ENCODE data around the gene LMNTD1. TPM values are rescaled to one million over a fixed set of nuclear protein-coding genes. Genes with fewer than 3 reads are reported as not detected.

The LMNTD1 gene
- total RNA-seq, 4 donors from 2014 or later = not detected

GRCh38 chr12:25477217-25477616, 75.9 kb downstream of the LMNTD1 start:
- Histone ChIP-seq H3K4me1 (no peaks in the 10 kb centered on the region), H3K4me3 (no peak overlapping the region), H3K27me3 (no peaks in the 10 kb centered on the region), H3K27ac (no peak overlapping the region), H3K9me3 (no peaks in the 10 kb centered on the region), H3K36me3 (no peaks in the 10 kb centered on the region)
- no peak for DNase-seq
- 95 to 100% methylated on average over 5 of the region's 5 CpGs for WGBS, 2 donors (ENCODE audit: low coverage in 1 of 2)
- intact Hi-C loops (cut with DNase I; ENCODE audit: low total_unique reads) (no loop called here), in situ Hi-C loops (cut with MboI; ENCODE audit: low pct_ligation_motif_present in 1 of 4, low pct_unique_long_range_greater_than_20kb in 1 of 4, low sequenced_read_pairs in 3 of 4) (no loop called here)
- TF ChIP-seq EP300 (IDR thresholded peaks at IDR 0.05; ENCODE audit: low read depth) (no peak), POLR2A (IDR thresholded peaks at IDR 0.05) (no peak), POLR2AphosphoS5 (IDR thresholded peaks at IDR 0.05) (no peak), CTCF (IDR thresholded peaks at IDR 0.05) (no peak)

- no peak for DNase-seq
- TF ChIP-seq POLR2A (IDR thresholded peaks at IDR 0.05) (no peak), POLR2AphosphoS5 (IDR thresholded peaks at IDR 0.05) (no peak), EP300 (IDR thresholded peaks at IDR 0.05; ENCODE audit: low read depth) (no peak), CTCF (IDR thresholded peaks at IDR 0.05) (no peak)
- no peaks in the 10 kb centered on the region for H3K27me3 ChIP-seq
- H3K9me3 ChIP-seq = no peaks in the 10 kb centered on the region
- no peak overlapping the region for H3K27ac ChIP-seq
- intact Hi-C loops (cut with DNase I; ENCODE audit: low total_unique reads) = no loop called here
- in situ Hi-C loops (cut with MboI; ENCODE audit: low pct_ligation_motif_present in 1 of 4, low pct_unique_long_range_greater_than_20kb in 1 of 4, low sequenced_read_pairs in 3 of 4) = loop anchor here in 1 of 4 donors (25.0 kb wide), 1 partner anchor 90 kb away; the partner anchor contains the start of gene LMNTD1
- no peaks in the 10 kb centered on the region for H3K4me1 ChIP-seq
- no peaks in the 10 kb centered on the region for H3K36me3 ChIP-seq
- H3K4me3 ChIP-seq = no peak overlapping the region
These were observed 80.6 kb downstream of the LMNTD1 start for GRCh38 chr12:25472453-25472852.

GRCh38 chr12:25469861-25470260, 83.2 kb downstream of the LMNTD1 start:
- no peaks in the 10 kb centered on the region for H3K4me1 ChIP-seq
- in situ Hi-C loops (cut with MboI; ENCODE audit: low pct_ligation_motif_present in 1 of 4, low pct_unique_long_range_greater_than_20kb in 1 of 4, low sequenced_read_pairs in 3 of 4) = loop anchor here in 1 of 4 donors (25.0 kb wide), 1 partner anchor 92 kb away; the partner anchor contains the start of gene LMNTD1
- TF ChIP-seq POLR2AphosphoS5 (IDR thresholded peaks at IDR 0.05) (no peak), CTCF (IDR thresholded peaks at IDR 0.05) (no peak), EP300 (IDR thresholded peaks at IDR 0.05; ENCODE audit: low read depth) (no peak), POLR2A (IDR thresholded peaks at IDR 0.05) (no peak)
- H3K27ac ChIP-seq = no peak overlapping the region
- intact Hi-C loops (cut with DNase I; ENCODE audit: low total_unique reads) = no loop called here
- H3K9me3 ChIP-seq = no peaks in the 10 kb centered on the region
- no peaks in the 10 kb centered on the region for H3K36me3 ChIP-seq
- no peaks in the 10 kb centered on the region for H3K27me3 ChIP-seq
- no peak for DNase-seq
- H3K4me3 ChIP-seq = no peak overlapping the region
- WGBS, 2 donors (ENCODE audit: low coverage in 1 of 2) = 54 to 57% methylated on average over 2 of the region's 2 CpGs

GRCh38 chr12:25469368-25469767, 83.7 kb downstream of the LMNTD1 start:
- TF ChIP-seq CTCF (IDR thresholded peaks at IDR 0.05) = no peak
- TF ChIP-seq POLR2AphosphoS5 (IDR thresholded peaks at IDR 0.05) = no peak
- TF ChIP-seq POLR2A (IDR thresholded peaks at IDR 0.05) = no peak
- TF ChIP-seq EP300 (IDR thresholded peaks at IDR 0.05; ENCODE audit: low read depth) = no peak
- intact Hi-C loops (cut with DNase I; ENCODE audit: low total_unique reads) (no loop called here), in situ Hi-C loops (cut with MboI; ENCODE audit: low pct_ligation_motif_present in 1 of 4, low pct_unique_long_range_greater_than_20kb in 1 of 4, low sequenced_read_pairs in 3 of 4) (loop anchor here in 1 of 4 donors (25.0 kb wide), 1 partner anchor 93 kb away; the partner anchor contains the start of gene LMNTD1)
- 83 to 100% methylated on average over 1 to 6 of the region's 6 CpGs for WGBS, 2 donors (ENCODE audit: low coverage in 1 of 2)
- Histone ChIP-seq H3K4me3 (no peak overlapping the region), H3K27ac (no peak overlapping the region), H3K4me1 (no peaks in the 10 kb centered on the region), H3K27me3 (no peaks in the 10 kb centered on the region), H3K36me3 (no peaks in the 10 kb centered on the region), H3K9me3 (no peaks in the 10 kb centered on the region)
- no peak for DNase-seq

Measured in transverse colon (tissue), 4 donors.